Activated CD4-positive, alpha-beta T cell treated with anti-CD3 and anti-CD28 coated beads, Interleukin-2, Interleukin-4, amounts not matched to agents 100 ng/mL and 50 ng/mL, durations not matched to agents 16 hours and 8 hours (primary cell): ENCODE measurements around the gene GALNT2.

Experiments
- DNase-seq: peaks from one replicate; pipeline ENCODE4 v3.0.0-alpha.2; 2020; ENCODE audit warnings: low spot score

Gene GALNT2

GRCh38 chr1:230145953-230146476 lies 79.0 kb downstream of the GALNT2 start:
- DNase-seq = no peak

GRCh38 chr1:230146709-230147108 lies 79.7 kb downstream of the GALNT2 start:
- DNase-seq = no peak

GRCh38 chr1:230147253-230148125 lies 80.5 kb downstream of the GALNT2 start:
- no peak for DNase-seq

- DNase-seq = no peak
These were observed 81.2 kb downstream of the GALNT2 start for GRCh38 chr1:230148126-230148652.

GRCh38 chr1:230148768-230149469 lies 81.9 kb downstream of the GALNT2 start:
- DNase-seq = no peak

- no peak for DNase-seq
These were observed 82.9 kb downstream of the GALNT2 start for GRCh38 chr1:230149751-230150584.

GRCh38 chr1:230150615-230151014 lies 83.6 kb downstream of the GALNT2 start:
- DNase-seq = no peak

- DNase-seq = no peak
These were observed 85.0 kb downstream of the GALNT2 start for GRCh38 chr1:230151924-230152468.

- no peak for DNase-seq
These were observed 86.0 kb downstream of the GALNT2 start for GRCh38 chr1:230152999-230153398.

- no peak for DNase-seq
These were observed 86.7 kb downstream of the GALNT2 start for GRCh38 chr1:230153641-230154296.

GRCh38 chr1:230155021-230155420 lies 88.0 kb downstream of the GALNT2 start:
- DNase-seq = no peak

GRCh38 chr1:230156068-230156467 lies 89.0 kb downstream of the GALNT2 start:
- no peak for DNase-seq

- DNase-seq = no peak
These were observed 89.5 kb downstream of the GALNT2 start for GRCh38 chr1:230156536-230156935.

GRCh38 chr1:230157420-230158390 lies 90.7 kb downstream of the GALNT2 start:
- DNase-seq = no peak

GRCh38 chr1:230158415-230159291 lies 91.6 kb downstream of the GALNT2 start:
- DNase-seq = no peak

GRCh38 chr1:230159580-230159979 lies 92.5 kb downstream of the GALNT2 start:
- no peak for DNase-seq

- no peak for DNase-seq
These were observed 94.1 kb downstream of the GALNT2 start for GRCh38 chr1:230160957-230161771.

- DNase-seq = no peak
These were observed 96.2 kb downstream of the GALNT2 start for GRCh38 chr1:230163205-230163604.
